Lower leg skin (tissue), 4 donors: ENCODE data around the gene ERICH6B. TPM values are rescaled to one million over a fixed set of nuclear protein-coding genes. Genes with fewer than 3 reads are reported as not detected.

Experiments used
- DNase-seq, 2 donors: peaks; one replicate each; pipeline ENCODE4 v3.0.0-alpha.2; 2019; ENCODE audit warnings: low spot score in 2 of 2
- H3K4me3 ChIP-seq: fragments of 200-600 bp; sonication (generic); 2 replicates; pipeline ENCODE4 v1.5.1; 2017; ENCODE audit warnings: mild to moderate bottlenecking, low read depth; ENCODE audit not compliant: poor library complexity, severe bottlenecking
- CTCF ChIP-seq, 3 donors: fragments of 450-650 bp; IDR thresholded peaks; one replicate each; pipeline ENCODE4 v1.5.1; 2016; ENCODE audit warnings: antibody characterized with exemption in 3 of 3, mild to moderate bottlenecking in 3 of 3, moderate library complexity in 2 of 3
- POLR2A ChIP-seq, 2 donors: fragments of 450-650 bp; IDR thresholded peaks; one replicate each; pipeline ENCODE4 v1.6.1; 2016 to 2017; ENCODE audit warnings: antibody characterized with exemption in 2 of 2, mild to moderate bottlenecking in 1 of 2, moderate library complexity in 1 of 2
- WGBS, 2 donors: methylation state at CpG; one replicate each; pipeline ENCODE4 v1.1.5; 2018; 5-methylcytosine and 5-hydroxymethylcytosine counted together
- intact Hi-C: fragments of 100-400 bp; cut with DNase I; formaldehyde crosslinking; loops from one replicate; pipeline ENCODE4 v1.15.0; 2023; ENCODE audit warnings: low total_unique reads
- total RNA-seq, 4 donors: library from RNA; depleted of rRNA; stranded (reverse); fragments of >200 nt; gene quantifications; one replicate each; pipeline ENCODE4 v1.1.0, GENCODE V29; 2016

ERICH6B gene
- total RNA-seq, 4 donors from 2014 or later = not detected

- TF ChIP-seq CTCF (IDR thresholded peaks at IDR 0.05) (no peak), POLR2A (IDR thresholded peaks at IDR 0.05) (no peak)
- DNase-seq = peak in 1 of 2 donors; percentile 29
- intact Hi-C loops = no loop called here
- H3K4me3 ChIP-seq = no peak overlapping the region
- WGBS, 2 donors = 86 to 92% methylated on average over 4 of the region's 4 CpGs
Measured at GRCh38 chr13:45603338-45603737, 12.2 kb downstream of the ERICH6B start.

GRCh38 chr13:45602183-45603170 is 13.1 kb downstream of the ERICH6B start:
- TF ChIP-seq POLR2A (IDR thresholded peaks at IDR 0.05) (no peak), CTCF (IDR thresholded peaks at IDR 0.05) (no peak)
- no peak overlapping the region for H3K4me3 ChIP-seq
- peak in 1 of 2 donors; percentile 23 for DNase-seq
- intact Hi-C loops = no loop called here
- WGBS, 2 donors = 64 to 67% methylated on average over 4 of the region's 4 CpGs

- H3K4me3 ChIP-seq = no peak overlapping the region
- intact Hi-C loops = no loop called here
- no peak for TF ChIP-seq POLR2A (IDR thresholded peaks at IDR 0.05)
- no peak for TF ChIP-seq CTCF (IDR thresholded peaks at IDR 0.05)
- 78 to 90% methylated on average over 2 of the region's 2 CpGs for WGBS, 2 donors
- DNase-seq = no peak
Measured at GRCh38 chr13:45601680-45602079, 13.9 kb downstream of the ERICH6B start.

GRCh38 chr13:45598597-45598996 is 16.9 kb downstream of the ERICH6B start:
- peak in 1 of 2 donors; percentile 75 for DNase-seq
- H3K4me3 ChIP-seq = no peak overlapping the region
- 88 to 91% methylated on average over 4 of the region's 4 CpGs for WGBS, 2 donors
- TF ChIP-seq CTCF (IDR thresholded peaks at IDR 0.05) = no peak
- TF ChIP-seq POLR2A (IDR thresholded peaks at IDR 0.05) = no peak
- intact Hi-C loops = no loop called here

- no peak for DNase-seq
- 77 to 86% methylated on average over 2 of the region's 2 CpGs for WGBS, 2 donors
- TF ChIP-seq CTCF (IDR thresholded peaks at IDR 0.05) = no peak
- TF ChIP-seq POLR2A (IDR thresholded peaks at IDR 0.05) = no peak
- intact Hi-C loops = no loop called here
- H3K4me3 ChIP-seq = no peak overlapping the region
Measured at GRCh38 chr13:45596800-45597475, 18.6 kb downstream of the ERICH6B start.
